Fibroblast of gingiva (primary cell): Measurements from ENCODE around the gene CIT.

Source experiments
- DNase-seq: peaks from one replicate; pipeline ENCODE4 v3.0.0-alpha.2; 2011; ENCODE audit warnings: low read depth

The CIT gene

DNA sequence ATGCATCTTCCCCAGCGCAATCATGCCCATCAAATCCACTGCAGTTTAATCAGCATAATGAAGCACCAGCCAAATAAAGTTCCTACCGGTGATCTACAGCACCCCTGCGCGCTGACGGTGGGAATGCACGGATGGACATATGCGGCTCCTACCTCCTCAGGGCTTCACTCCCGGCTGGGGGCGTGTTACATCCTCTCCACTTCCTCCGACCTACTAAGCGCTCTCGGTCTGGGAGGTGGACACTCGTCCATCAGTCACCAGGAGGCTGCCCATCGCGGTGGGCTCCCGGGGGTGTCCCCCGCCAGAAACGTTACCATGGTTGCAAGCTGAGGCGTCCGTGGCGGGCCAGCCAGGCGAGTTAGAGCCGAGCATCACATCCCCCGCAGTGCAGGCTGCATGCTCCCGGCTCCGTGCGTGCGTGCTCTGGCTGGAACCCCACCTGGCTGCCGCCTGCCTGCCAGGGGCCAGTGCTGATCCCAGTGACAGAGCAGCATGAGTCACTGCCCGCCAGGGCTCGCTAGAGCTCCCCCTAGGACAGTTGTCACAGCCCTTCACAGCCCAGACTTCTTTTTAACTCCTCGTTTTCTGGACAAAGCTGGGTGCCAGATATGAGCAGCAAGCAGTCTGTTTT, 73.0 kb downstream of the CIT start:
- DNase-seq = peak; percentile 65

DNA sequence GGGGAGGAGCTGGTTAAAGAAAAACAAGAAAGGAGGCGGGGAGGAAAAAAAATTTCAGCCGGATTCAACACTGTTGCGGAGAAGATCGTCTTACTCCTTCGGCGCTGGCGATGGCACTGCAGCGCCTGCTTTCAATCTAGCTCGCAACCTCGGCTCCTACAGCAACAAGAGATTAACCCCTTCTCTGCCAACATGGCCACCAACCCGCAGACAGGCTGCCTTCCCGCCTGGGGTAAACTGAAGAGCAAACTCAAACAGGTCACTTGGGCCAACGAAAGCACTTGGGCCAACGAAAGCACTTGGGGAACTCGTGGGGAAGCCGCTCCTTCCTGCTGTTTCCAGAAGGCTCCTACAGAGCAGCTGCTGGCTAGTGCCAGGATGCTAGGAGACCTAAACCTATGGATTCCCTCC, 73.7 kb downstream of the CIT start:
- DNase-seq = peak; percentile 78

DNA sequence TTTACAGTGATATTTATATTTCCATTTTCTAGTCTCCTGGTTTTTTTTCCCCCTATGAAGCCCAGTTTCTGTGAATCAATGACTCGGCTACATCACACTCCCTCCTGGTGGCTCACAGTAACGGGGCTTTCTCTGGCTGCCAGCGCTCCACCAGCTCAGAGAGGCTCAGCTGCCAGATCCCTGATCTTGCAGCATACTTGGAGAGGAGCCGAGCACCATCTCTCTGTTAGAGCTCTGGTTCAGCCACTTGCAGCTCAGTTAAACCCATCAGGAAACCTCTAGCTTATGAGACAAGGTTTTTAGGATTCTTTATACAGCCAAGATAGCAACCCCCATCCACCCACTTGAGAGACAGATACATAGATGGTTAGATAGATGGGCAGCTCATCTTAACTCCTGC, 74.6 kb downstream of the CIT start:
- DNase-seq = peak; percentile 82

DNA sequence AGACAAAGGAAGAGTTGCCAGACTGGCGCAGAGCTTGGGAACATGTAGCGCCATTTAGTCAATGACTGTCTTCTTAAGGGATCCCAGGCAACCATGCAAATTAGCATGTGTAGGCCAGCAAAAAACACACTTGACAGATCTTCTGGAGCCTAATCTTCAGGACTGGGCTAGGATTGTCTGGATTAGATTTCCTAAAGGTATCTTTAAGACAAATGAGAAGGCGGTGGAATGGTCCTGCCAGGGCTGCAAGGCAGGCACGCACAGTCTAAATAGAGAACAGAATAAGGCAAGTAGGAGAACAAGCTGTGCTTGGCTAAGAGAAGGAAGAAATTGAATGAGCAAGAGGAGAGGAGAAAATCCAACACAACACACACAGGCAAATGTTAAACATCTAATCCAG, 80.0 kb downstream of the CIT start:
- DNase-seq = no peak

DNA sequence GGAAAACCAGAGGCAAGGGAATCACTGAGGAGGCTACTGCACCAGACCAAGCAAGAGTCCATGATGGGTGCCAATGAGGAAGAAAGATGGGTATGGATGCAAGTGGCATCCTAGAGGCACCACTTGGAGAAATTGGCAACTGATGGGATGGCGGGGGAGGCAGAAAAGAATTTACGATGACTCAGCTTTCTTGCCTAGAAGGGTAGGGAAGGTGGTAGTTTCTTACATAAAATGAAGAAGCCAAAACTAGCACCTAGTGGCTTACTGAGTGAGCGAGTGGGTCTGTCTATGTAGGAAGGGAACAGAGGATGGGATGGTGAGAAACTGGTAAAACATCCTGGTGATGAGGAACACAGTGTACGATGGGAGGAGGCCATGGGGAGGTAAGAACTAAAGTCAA, 80.8 kb downstream of the CIT start:
- DNase-seq = no peak

DNA sequence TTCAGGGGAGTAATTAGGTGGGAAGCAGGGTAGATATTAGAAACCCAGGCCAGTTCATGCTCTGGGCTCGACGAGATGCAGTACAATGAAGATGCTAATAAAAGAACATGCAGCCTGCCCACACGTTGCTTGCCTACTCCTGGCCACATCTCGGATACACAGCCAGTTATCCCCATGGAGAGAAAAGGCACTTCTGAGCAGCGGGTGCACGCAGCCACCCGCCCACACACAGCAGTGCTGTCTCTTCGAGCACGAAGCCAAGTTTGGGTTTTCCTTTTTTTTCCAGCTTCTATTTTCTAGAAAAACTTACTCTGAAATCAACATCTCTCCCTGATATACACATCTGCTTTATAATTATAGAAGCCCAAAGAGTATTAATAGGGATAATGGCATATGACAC, 85.7 kb downstream of the CIT start:
- no peak for DNase-seq

DNA sequence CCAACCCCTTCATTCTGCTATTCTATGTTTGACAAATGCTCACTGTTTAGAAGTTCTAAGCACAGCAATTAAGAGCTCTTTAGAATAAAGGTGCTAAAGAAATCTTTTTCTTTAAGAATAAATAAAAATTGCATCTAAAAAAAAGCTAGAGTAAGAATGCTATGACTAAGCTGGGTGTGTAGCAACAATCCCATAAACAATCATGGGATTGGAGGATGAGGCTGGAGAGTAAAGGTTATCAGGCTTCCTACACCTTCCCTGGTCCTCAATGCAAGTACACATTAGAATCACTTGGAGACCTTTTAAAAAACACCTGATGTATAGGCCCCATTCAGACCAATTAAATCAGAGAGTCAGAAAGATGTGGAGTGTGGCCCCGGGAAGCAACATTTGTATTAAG, 88.3 kb downstream of the CIT start:
- DNase-seq = no peak

DNA sequence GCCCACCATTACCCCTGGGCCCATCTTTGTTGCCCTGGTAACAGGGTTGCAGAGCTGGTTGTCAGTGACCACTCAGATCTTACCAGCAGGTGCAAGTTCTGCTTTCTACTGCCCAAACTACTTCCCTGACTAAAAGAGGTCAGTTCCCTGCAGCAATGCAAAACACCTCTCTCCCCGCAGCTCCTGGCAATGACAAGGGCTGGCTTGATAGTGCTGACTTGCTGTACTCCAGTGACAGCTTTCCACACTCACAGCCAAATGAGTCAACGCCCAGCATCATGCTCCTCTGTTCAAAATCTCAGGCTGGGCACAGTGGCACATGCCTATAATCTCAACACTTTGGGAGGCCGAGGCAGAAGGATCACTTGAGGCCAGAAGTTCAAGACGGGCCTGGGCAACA, 90.6 kb downstream of the CIT start:
- DNase-seq = no peak

DNA sequence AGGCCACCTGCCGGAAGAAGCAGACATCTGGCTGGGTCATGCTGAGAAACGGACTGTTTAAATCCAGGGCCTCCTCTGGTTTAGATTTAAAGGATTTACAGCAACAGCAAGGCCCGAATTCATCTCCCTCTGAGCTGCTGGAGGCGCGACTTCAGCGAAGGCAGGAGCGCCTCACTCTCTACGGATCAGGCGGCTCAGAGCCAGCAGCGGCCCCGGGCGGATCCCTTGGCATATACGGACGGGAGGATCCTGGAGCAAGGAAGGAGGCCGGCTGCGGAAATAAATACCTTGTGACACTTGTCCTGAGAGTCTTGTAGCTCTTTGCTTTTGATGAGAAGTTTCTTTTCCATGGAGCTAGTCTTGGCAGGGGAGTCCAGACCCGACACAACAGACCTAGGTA, 92.4 kb downstream of the CIT start:
- no peak for DNase-seq

DNA sequence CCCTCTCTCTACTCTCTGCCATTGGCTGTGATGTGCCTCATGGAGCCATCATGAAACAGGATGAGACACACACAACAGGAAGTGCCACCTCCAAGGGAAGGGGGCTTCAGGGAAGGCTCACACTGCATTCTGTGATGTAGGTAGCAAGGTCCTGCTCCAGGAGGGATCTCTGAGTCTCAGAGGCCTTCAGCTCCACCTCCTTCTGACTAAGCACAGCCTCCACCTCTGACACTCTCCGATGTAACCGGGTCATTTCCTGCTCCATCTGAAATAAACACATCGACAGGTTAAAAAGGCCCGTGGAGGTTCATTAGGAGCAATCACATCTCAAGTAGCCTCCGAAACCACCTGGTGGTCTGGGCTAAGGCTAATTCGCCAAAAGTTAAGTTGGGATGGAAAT, 93.3 kb downstream of the CIT start:
- DNase-seq = no peak

DNA sequence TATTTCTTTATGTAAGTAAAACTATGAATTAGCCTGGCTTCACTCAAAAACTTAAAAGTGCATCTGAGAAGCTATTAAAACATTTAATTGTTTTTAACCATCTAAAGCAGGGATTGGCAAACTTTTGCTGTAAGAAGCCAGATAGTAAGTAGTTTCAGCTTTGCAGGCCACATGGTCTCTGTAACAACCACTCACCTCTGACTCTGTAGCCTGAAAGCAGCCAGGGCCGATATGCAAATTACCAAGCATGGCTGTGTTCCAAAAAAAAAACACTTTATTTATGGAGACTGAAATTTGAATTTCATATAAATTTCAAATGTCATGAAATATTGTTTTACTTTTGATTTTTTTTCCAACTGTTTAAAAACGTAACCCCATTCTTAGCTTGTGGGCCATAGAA, 95.3 kb downstream of the CIT start:
- no peak for DNase-seq

DNA sequence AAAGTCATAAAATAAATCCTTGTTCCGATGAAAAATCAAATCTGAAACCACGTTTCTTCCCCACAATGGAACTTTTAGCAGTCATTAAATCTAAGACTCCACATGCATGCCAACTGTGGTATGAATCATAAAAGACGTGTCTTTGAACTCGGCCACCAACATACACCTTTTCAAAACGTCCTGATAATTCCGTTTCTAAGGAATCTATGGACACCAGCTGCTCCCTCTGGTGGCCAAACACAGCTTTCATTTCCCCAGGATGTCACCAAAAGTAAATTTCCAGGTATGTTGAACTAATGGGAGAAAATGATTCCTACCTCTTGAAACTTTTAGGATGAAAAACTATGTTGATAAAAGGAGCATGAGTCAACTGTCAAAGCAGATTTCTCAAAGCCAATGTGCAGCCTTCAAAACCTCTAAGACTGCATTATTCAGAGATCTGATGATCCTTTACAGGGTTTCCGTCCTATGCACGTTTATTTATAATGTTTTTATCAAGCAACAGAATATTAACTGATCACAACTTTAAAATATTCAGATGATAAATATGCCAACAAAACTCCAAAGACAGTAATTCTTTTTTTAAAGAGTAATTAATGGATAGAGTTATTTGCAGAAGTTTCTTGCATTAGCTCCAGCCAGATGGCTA, 96.2 kb downstream of the CIT start:
- DNase-seq = peak; percentile 35

DNA sequence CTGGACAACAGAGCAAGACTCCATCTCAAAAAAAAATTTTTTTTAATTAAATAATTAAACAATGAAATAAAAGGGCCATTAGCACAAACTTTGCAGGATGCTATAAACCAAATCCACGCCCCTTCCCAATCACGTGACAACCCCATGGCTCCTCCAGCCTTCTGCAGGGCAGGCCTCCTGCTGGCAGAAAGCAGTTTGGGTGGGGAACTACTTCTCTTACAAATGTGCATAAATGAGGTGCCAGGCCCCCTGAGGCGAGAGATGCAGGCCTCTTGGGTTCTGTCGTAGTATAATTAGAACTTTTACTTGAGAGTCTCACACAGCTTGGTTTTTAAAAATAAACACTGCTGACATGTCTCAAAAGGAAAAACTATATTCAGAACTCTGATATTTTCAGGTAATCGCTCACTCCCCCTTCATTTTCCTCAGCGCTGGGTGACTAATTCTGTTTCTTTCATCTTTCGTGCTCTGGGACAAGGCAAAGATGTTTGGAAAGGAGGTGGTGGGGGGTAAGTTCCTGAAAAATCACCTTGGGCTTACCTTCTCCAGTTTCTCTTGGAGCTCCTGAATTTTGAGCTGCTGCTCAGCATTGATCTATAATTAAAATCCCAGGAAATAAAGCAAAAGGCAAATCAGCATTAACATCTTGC, 101.7 kb downstream of the CIT start:
- no peak for DNase-seq

DNA sequence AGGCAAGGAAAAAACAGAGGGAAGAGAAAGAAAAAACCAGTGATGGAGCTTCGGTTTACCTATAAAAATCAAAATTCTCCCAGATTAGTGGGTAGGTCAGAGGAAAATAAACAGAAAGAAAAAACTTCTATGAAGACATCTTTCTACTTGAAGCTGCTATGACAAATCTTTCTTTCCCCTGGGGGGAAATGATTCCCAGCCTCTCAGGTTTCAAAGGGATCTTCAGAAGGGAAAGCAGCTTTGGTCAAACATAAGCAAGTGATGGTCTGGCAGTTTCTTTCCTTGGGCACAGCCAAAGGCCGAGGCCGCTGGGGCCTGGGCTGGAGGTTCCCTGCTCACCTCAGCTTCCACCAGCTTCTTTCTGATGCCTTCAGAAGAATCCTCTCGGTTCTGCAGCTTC, 104.7 kb downstream of the CIT start:
- DNase-seq = peak; percentile 15

DNA sequence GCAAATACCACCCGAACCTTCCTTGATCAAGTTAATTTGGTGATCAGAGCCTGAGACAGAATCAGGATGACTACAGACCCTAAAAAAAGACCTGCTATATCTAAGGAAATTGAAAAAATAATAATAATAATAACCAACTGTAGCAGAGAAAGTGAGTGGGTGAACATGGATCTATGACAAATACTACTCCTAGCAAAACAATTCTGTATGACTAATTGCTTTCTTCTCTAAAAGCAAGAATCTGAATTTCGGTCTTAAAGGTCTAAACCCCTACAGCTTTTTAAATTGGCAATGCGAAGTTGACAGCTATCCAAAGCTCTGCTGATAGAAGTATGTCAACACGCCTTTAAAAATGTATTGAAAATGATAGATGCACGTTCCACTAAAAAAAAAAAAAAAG, 107.0 kb downstream of the CIT start:
- no peak for DNase-seq

DNA sequence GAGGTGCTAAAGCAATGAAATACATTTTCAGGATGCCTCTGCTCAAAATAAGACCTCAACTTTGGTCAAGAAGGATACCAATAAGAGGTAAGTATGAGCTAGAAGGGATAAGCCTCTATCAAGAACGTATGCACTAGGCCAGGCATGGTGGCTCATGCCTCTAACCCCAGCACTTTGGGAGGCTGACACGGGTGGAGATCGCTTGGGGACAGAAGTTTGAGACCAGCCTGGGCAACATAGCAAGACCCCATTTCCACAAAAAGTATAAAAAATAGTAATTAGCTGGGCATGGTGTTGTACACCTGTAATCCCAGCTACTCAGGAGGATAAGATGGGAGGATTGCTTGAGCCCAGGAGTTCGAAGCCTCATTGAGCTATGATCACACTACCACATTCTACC, 114.5 kb downstream of the CIT start:
- no peak for DNase-seq

DNA sequence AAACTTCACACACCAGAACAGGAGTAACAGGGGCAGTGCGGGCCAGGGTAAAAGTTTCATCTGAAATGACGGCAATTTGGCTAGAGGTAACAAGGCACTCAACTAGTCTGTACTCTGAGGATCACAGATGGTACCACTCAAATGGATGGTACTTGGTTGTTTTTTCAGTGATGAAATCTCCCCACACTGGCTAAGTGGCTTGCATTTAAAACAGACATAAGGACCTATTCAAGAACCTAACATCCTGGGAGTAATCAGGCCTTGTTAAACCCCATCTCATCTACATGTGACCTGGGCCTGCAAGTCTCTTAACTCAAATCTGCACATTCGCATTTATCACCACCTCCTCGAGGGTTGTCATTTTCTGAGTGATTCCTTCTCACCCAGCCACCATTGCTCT, 118.4 kb downstream of the CIT start:
- no peak for DNase-seq

DNA sequence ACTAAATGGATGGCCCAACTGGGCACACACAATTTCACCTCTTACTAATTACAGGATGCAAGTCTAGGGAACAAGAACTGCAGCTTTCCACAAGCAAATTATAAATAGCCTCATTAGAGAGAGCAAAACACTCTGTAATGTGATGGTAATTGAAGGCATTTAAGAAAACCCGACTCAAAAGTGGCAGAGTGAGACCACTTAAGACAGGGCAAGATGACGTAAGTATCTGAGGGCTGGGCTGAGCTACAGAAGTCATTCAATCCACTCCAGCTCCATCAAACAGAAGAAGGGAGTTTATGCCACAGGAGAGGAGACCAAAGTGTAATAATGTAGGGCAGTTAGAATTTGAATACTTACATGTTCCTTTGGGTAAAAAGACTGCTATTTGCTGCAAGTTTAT, 118.9 kb downstream of the CIT start:
- no peak for DNase-seq

DNA sequence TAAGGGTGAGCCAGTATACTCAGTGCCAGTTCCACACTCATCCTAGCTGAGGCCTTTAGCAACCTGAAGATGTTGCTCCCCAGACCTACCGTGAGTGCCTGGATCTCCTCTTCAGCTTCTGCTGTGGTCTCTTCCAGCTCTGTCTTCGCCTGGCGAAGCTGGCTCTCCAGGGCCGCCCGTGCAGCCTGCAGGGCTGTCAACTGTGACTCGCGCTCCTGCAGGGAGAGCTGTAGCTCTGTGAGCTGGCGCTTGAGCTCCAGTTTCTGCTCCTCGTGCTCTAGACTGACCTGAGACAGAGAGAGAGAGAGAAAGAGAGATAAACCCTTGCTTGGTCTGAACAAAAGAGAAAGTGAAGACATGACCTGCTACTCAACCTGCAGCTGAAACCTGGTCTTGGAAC, 125.2 kb downstream of the CIT start:
- no peak for DNase-seq

DNA sequence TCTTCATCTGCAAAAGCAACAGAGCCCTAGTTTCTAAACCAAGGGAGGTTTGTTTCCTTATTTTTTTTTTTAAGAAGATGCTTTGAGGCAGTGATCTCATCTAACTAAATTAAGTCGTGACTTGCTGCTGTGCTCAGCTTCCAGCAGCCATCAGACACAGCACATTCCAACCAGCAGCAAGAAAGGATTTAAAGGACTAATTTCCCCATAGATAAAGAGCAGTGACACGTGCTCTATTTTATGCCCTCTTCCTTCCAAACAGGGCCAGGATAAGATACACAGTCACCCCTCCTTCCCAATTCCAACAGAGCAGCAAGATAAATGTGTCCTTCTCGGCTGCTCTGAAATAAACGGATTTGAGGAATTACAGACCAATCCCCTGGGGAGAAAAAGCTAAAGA, 127.5 kb downstream of the CIT start:
- no peak for DNase-seq

DNA sequence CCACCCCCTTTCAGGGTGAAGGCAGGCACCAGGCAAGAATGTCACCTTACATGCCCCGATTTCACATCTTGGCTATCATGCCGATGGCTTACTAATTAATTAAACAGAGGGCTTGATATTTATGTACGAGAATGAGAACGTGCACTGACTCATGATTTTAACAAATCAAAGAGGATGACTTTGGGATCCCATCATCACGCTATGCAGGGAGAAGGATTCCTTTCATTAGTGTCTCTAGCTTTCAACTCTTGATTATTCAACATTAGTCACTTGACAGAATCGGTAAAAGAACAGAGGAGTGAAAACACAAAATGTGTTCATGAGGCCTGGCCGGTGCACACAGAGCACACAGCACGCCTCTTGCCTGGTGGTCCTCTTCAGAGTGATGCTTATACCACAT, 128.6 kb downstream of the CIT start:
- no peak for DNase-seq

DNA sequence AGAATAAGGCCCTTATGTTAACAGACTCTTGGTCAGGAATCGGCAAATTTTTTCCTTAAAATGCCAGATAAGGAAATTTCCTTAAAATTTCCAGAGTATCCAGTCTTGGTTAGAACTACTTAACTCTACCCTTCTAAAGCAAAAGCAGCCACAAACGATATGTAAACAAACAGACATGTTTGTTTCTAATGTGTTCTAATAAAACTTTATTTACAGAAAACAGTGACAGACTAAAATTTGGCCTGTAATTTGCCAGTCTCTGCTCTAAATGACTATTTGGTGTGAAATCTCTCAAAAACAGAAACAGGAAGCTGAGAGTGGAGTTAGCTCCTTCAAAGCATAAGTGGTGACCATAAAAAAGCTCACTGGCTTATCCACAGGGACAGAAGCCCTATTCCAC, 131.0 kb downstream of the CIT start:
- no peak for DNase-seq

DNA sequence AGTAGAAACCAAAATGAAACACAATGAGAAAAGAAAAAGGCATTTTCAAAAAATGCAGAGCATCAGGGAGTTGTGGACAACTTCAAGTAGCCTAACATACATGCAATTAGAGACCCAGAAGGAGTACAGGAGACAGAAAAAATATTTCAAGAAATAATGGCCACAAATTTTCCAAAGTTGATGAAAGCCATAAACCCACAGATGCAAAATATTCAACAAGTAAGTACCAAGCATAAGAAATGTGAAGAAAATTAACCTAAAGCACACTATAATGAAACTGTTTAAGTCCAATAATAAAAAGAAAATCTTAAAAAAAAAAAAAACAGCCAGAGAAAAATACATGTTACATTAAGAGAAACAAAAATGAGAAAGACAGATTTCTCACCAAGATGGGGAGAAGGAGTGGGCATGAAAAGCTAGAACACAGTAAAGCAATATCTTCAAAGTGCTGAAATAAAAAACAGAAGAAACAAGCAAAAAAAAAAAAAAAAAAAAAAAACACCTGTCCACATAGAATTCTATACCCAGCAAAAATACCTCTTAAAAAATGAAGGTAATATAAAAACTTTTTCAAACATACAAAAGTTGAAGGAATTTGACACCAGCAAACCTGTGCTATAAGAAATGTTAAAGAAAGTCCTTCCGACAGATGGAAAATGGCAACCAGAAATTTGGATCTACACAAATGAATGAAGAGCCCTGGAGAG, 132.1 kb downstream of the CIT start:
- DNase-seq = no peak
